K562 (cell line): ENCODE data around the gene HSFX3. TPM values are rescaled to one million over a fixed set of nuclear protein-coding genes. Genes with fewer than 3 reads are reported as not detected.

Source experiments
- ATAC-seq: fragments of 200-7000 bp; cut with Tn5 transposase; 3 replicates; pipeline ENCODE4 v1.9.1; 2020; ENCODE audit warnings: moderate library complexity
- BruUV-seq: library from RNA; stranded (reverse); fragments of 400-500 nt; replicated peaks from 2 replicates; lab custom pipeline; 2021; lab: Mats Ljungman, UMichigan
- CTCF ChIA-PET: fragments of 300-600 bp; formaldehyde crosslinking; extraction: SDS; loops from one replicate; lab custom pipeline; 2021; ENCODE audit warnings: low intra/inter-chr PET ratio; lab: Yijun Ruan, JAX
- POLR2A ChIA-PET: fragments of 300-600, 350-650 bp; sonication (Branson Sonifier 250); formaldehyde crosslinking; extraction: SDS; loops from one replicate; lab custom pipeline; 2021; ENCODE audit warnings: antibody characterized with exemption, inconsistent platforms; lab: Yijun Ruan, JAX
- DNase-seq, 4 experiments: peaks; one replicate each; pipeline versions ENCODE4 v3.0.0 to v3.0.0-alpha.2; 2011 to 2018; ENCODE audit warnings: low spot score in 3 of 4, mixed read lengths in 3 of 4; ENCODE audit errors: extremely low read depth in 1 of 4
- FAIRE-seq: peaks from 2 replicates; lab custom pipeline; 2011; peaks lifted over from hg19 to GRCh38; lab: Jason Lieb, UNC
- H2AFZ ChIP-seq: 2 replicates; pipeline ENCODE4 v1.6.0; 2011; ENCODE audit warnings: low read depth, low read length, control low read depth, inconsistent platforms
- H3K27ac ChIP-seq: fragments of 200-600 bp; 3 replicates; pipeline ENCODE4 v1.8.0; 2011; ENCODE audit warnings: low read depth, mild to moderate bottlenecking, control low read depth, inconsistent platforms, low read length, moderate library complexity, mixed read lengths; ENCODE audit errors: extremely low read depth
- H3K27me3 ChIP-seq, 2 experiments: fragments of 300-600 bp in 1 of 2; 2 replicates in 1 of 2; 3 replicates in 1 of 2; pipeline versions ENCODE4 v1.6.0 to v1.8.0; 2011; ENCODE audit warnings: inconsistent platforms in 2 of 2, low read length in 2 of 2, mild to moderate bottlenecking in 1 of 2, mixed read lengths in 1 of 2, moderate library complexity in 1 of 2; ENCODE audit not compliant: control insufficient read depth in 2 of 2, insufficient read depth in 2 of 2
- H3K36me3 ChIP-seq: fragments of 300-600 bp; 3 replicates; pipeline ENCODE4 v1.8.0; 2011; ENCODE audit warnings: mild to moderate bottlenecking, low read length, inconsistent platforms; ENCODE audit not compliant: control insufficient read depth, insufficient read depth
- H3K4me1 ChIP-seq, 2 experiments: fragments of 200-600 bp in 1 of 2; replicated peaks in 1 of 2; 2 replicates in 1 of 2; 3 replicates in 1 of 2; pipeline versions ENCODE4 v1.5.1 to v1.8.0; 2011; ENCODE audit warnings: inconsistent platforms in 2 of 2, low read length in 2 of 2, mild to moderate bottlenecking in 1 of 2, mixed read lengths in 1 of 2, moderate library complexity in 1 of 2; ENCODE audit not compliant: control insufficient read depth in 2 of 2, insufficient read depth in 2 of 2
- H3K4me2 ChIP-seq: 2 replicates; pipeline ENCODE4 v1.6.1; 2011; ENCODE audit warnings: low read length, control low read depth, inconsistent platforms, mixed read lengths; ENCODE audit not compliant: insufficient read depth
- H3K4me3 ChIP-seq: fragments of 200-600 bp; sonication (generic), shearing (Covaris generic); 2 replicates; pipeline ENCODE4 v1.5.1; 2016; ENCODE audit warnings: control low read depth, inconsistent platforms
- H3K79me2 ChIP-seq: fragments of 200-600 bp; 3 replicates; pipeline ENCODE4 v1.8.0; 2011; ENCODE audit warnings: low read length, inconsistent platforms; ENCODE audit not compliant: control insufficient read depth, insufficient read depth
- H3K9ac ChIP-seq, 2 experiments: 2 replicates each; pipeline versions ENCODE4 v1.6.0 to v1.6.1; 2011; ENCODE audit warnings: low read depth in 2 of 2, low read length in 2 of 2, control low read depth in 1 of 2, inconsistent platforms in 1 of 2, mild to moderate bottlenecking in 1 of 2, mixed read lengths in 1 of 2; ENCODE audit not compliant: insufficient read depth in 1 of 2
- H3K9me1 ChIP-seq: one replicate; pipeline ENCODE4 v1.6.0; 2011; ENCODE audit warnings: inconsistent platforms, mild to moderate bottlenecking, low read length, moderate library complexity; ENCODE audit not compliant: control insufficient read depth, insufficient read depth
- H3K9me3 ChIP-seq: replicated peaks from 2 replicates; pipeline ENCODE4 v1.5.1; 2011; ENCODE audit warnings: low read depth, low read length, inconsistent platforms; ENCODE audit not compliant: control insufficient read depth, insufficient read depth
- H4K20me1 ChIP-seq: replicated peaks from 2 replicates; pipeline ENCODE4 v1.6.1; 2011; ENCODE audit warnings: low read length, inconsistent platforms, mixed read lengths; ENCODE audit not compliant: control insufficient read depth, insufficient read depth
- CC2D1A ChIP-seq: fragments of 450-650 bp; IDR thresholded peaks from 2 replicates; pipeline ENCODE4 v1.6.1; 2017; ENCODE audit warnings: mild to moderate bottlenecking
- ETS1 ChIP-seq: conservative IDR thresholded peaks from 2 replicates; pipeline ENCODE4 v1.6.1; 2011; ENCODE audit warnings: low read depth, mild to moderate bottlenecking, low read length; ENCODE audit not compliant: control insufficient read depth
- RBFOX2 ChIP-seq: fragments of 200-400 bp; formaldehyde crosslinking; IDR thresholded peaks from 2 replicates; pipeline ENCODE4 v1.6.1; 2017; ENCODE audit warnings: low read depth, mild to moderate bottlenecking, low read length, moderate library complexity
- SIRT6 ChIP-seq: IDR thresholded peaks from one replicate; pipeline ENCODE4 v1.6.1; 2012; ENCODE audit warnings: low read depth, mild to moderate bottlenecking, control low read depth, inconsistent platforms, low read length, moderate library complexity
- SRSF1 ChIP-seq: fragments of 200-400 bp; formaldehyde crosslinking; IDR thresholded peaks from 2 replicates; pipeline ENCODE4 v1.6.1; 2017; ENCODE audit warnings: mild to moderate bottlenecking, low read depth, low read length, moderate library complexity
- TCF15 ChIP-seq: fragments of 250-450 bp; sonication (Bioruptor Pico); IDR thresholded peaks from 2 replicates; pipeline ENCODE4 v1.8.0; 2022; ENCODE audit warnings: moderate library complexity, mild to moderate bottlenecking, inconsistent platforms
- ZNF318 ChIP-seq, 2 experiments: fragments of 450-650 bp; IDR thresholded peaks; 2 replicates each; pipeline ENCODE4 v1.6.1; 2016; ENCODE audit warnings: mild to moderate bottlenecking in 2 of 2, borderline replicate concordance in 1 of 2, low read depth in 1 of 2, moderate library complexity in 1 of 2
- ZNF699 ChIP-seq: fragments of 250-450 bp; sonication (Bioruptor Pico); IDR thresholded peaks from 2 replicates; pipeline ENCODE4 v1.8.0; 2021; ENCODE audit warnings: mild to moderate bottlenecking, moderate library complexity; ENCODE audit not compliant: insufficient replicate concordance
- WGBS: fragments of 100-300 bp; shearing (Covaris generic); methylation state at CpG from one replicate; pipeline ENCODE4 v1.1.6; 2016; ENCODE audit warnings: low coverage, mixed read lengths; ENCODE audit not compliant: insufficient coverage; ENCODE audit errors: missing lambda C conversion rate; 5-methylcytosine and 5-hydroxymethylcytosine counted together
- in situ Hi-C: fragments of 300-500 bp; cut with MboI; formaldehyde crosslinking; loops from 4 replicates; pipeline ENCODE4 v1.15.0; 2018; ENCODE audit warnings: inconsistent platforms, mixed read lengths
- intact Hi-C: fragments of 100-400 bp; cut with micrococcal nuclease; formaldehyde crosslinking; loops from 2 replicates; pipeline ENCODE4 v1.14.2; 2022
- polyA plus RNA-seq, 8 experiments: library from polyadenylated mRNA; depleted of rRNA in 4 of 8; stranded (reverse) in 5 of 8; unstranded in 3 of 8; fragments of >200 nt; fragmentation: Nextera tagmentation in 2 of 8; fragmentation: Illumina TruSeq in 1 of 8; extraction: Ambion mirVana in 2 of 8; extraction: Trizol in 1 of 8; gene quantifications; 2 replicates each; pipeline versions ENCODE4 v1.2.1 to v1.2.3, GENCODE V29; 2011 to 2014; ENCODE audit warnings: inconsistent platforms in 1 of 8, missing spikeins in 1 of 8
- total RNA-seq, 7 experiments: library from RNA; depleted of rRNA in 6 of 7; stranded (reverse); fragments of >200 nt in 6 of 7; fragmentation: Illumina TruSeq in 2 of 7; extraction: Trizol in 2 of 7; gene quantifications; 2 replicates each; pipeline versions ENCODE4 v1.2.1 to v1.2.3, GENCODE V29; 2011 to 2021; ENCODE audit warnings: low replicate concordance in 1 of 7

The HSFX3 gene
- total and polyA plus RNA-seq, 9 of the 15 experiments (the other 6 are each of a cell fraction or from before 2014, with no cell fraction given), result 0.08 to 0.10 TPM; not detected in 7

GRCh38 chrX:149504915-149505651 lies 44.6 kb downstream of the HSFX3 start, which contains the start of gene IDS:
Gene IDS, minus strand, starts transcription at chrX:149505306. Its CDS starts 169 bp downstream, at chrX:149505137.
- H4K20me1 ChIP-seq, result no peaks in the 10 kb centered on the region; the same call in 1 of the 2 replicates
- CTCF ChIA-PET, result no interaction called here
- in situ Hi-C loops (loop anchor here (25.0 kb wide), 1 partner anchor 132 kb away; the partner anchor contains the start of gene TMEM185A), intact Hi-C loops (loop anchor here (5.0 kb wide), 1 partner anchor 37 kb away; the partner anchor contains the start of gene EOLA1)
- peak within 1 kb of the TSS; percentile 50 to 92; a peak in 3 of 4 replicates for H3K9ac ChIP-seq
- no peaks in the 10 kb centered on the region for H3K79me2 ChIP-seq
- peak within 1 kb of the TSS; percentile 84 for H3K4me2 ChIP-seq
- BruUV-seq, result no TSS peak
- ATAC-seq (peak; percentile 98), DNase-seq (peak; percentile 86 to 93 (median 88)), FAIRE-seq (peak; percentile 77)
- POLR2A ChIA-PET, result interaction anchor here (0.6 to 1.8 kb wide), 2 partner anchors 36 to 195 kb away, joined by 3 to 4 read pairs; partner anchors contain the start of gene EOLA1
- peak within 1 kb of the TSS; percentile 42 for H3K4me3 ChIP-seq
- peak within 1 kb of the TSS; percentile 93 for H2AFZ ChIP-seq
- 0% methylated on average over 37 of the region's 54 CpGs for WGBS
- H3K27ac ChIP-seq, result peak within 1 kb of the TSS; percentile 59; the same call in 2 of the 3 replicates
- peaks cover 4% of the 10 kb centered on the region for H3K9me1 ChIP-seq
- peaks cover 0 to 7% of the 10 kb centered on the region in 2 experiments; a peak in 3 of 5 replicates for H3K27me3 ChIP-seq
- H3K9me3 ChIP-seq, result no peaks in the 10 kb centered on the region
- H3K36me3 ChIP-seq, result no peaks in the 10 kb centered on the region
- peaks cover 11 to 14% of the 10 kb centered on the region in 2 experiments; a peak in 2 of 5 replicates for H3K4me1 ChIP-seq
- TF ChIP-seq SRSF1, result no peak
- TF ChIP-seq RBFOX2, result peak; percentile 91
- no peak for TF ChIP-seq ZNF318 (IDR thresholded peaks at IDR 0.05; ENCODE audit: borderline replicate concordance in 1 of 2, low read depth in 1 of 2)
- no peak for TF ChIP-seq CC2D1A
- no peak for TF ChIP-seq ETS1
- no peak for TF ChIP-seq ZNF699 (CRISPR knock-in tag)
- no peak for TF ChIP-seq SIRT6
- TF ChIP-seq TCF15 (CRISPR knock-in tag), result no peak
